Non-pigmented ciliary epithelial cell (primary cell): Measurements from ENCODE around the gene ZBTB32.
"Not testable (repeated sequence)": the region's sequence is repeated elsewhere in the genome, so short reads cannot be mapped to it uniquely, and the experiment has no call there.

ENCODE experiments used
- DNase-seq: peaks from one replicate; pipeline ENCODE4 v3.0.0-alpha.2; 2010; ENCODE audit warnings: low read depth

The ZBTB32 gene

DNA sequence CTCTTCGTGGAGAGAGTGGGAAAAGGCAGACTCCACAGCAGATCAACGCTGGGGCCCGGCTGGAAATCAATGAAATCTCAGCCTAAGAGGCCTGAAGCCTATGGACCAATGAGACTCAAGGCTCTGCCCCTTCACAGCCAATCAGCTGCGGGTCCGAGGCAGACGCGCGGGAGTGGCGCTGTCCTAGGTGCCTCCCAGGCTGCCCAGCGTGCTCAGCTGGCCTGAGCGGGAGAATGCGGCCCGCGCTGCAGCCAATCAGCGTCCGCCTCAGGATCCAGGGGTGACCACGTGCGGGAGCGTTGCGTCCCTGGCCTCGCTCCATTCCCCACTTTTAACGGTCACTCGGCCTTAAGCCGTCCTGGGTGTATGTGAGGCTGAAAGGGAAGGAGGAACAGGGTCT, at the start of gene ZBTB32:
ZBTB32 (plus strand) TSS at position 341 of the 400 bp plus-strand sequence. CDS start 10,069 bp downstream, outside the sequence.
- DNase-seq, result no peak

DNA sequence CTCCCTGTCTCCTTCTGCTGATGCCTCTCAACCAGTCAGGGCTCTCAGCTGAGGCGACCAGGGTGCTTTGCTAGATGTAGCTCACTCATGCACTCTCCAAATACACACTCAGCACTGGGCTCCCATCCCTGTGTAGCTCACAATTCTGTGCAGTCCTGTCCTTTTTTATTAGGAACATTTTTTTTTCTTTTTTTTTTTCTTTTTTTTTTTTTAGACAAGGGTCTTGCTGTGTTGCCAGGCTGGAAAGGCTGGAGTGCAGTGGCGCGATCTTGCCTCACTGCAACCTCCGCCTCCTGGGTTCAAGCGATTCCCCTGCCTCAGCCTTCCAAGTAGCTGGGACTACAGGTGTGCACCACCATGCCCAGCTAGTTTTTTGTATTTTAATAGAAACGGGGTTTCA, 49.5 kb upstream of the ZBTB32 start:
- not testable (repeated sequence) for DNase-seq

- DNase-seq, result no peak
Observed at GRCh38 chr19:35655600-35655999, 48.8 kb upstream of the ZBTB32 start.

DNA sequence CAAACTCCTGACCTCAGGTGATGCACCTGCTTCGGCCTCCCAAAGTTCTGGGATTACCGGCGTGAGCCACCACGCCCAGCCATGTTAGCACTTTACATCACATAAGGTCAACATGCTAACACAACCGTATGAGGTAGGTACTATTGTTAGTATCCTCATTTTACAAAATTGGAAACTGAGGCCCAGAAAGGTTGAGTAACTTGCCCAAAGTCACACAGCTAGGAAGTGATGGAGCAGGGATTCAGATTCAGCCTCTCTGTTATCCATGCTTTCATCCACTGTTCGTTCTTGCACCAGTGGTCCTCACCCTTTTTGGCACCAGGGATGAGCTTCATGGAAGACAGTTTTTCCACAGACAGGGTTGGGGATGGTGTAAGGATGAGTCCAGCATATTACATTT, 47.7 kb upstream of the ZBTB32 start:
- DNase-seq, result no peak

DNA sequence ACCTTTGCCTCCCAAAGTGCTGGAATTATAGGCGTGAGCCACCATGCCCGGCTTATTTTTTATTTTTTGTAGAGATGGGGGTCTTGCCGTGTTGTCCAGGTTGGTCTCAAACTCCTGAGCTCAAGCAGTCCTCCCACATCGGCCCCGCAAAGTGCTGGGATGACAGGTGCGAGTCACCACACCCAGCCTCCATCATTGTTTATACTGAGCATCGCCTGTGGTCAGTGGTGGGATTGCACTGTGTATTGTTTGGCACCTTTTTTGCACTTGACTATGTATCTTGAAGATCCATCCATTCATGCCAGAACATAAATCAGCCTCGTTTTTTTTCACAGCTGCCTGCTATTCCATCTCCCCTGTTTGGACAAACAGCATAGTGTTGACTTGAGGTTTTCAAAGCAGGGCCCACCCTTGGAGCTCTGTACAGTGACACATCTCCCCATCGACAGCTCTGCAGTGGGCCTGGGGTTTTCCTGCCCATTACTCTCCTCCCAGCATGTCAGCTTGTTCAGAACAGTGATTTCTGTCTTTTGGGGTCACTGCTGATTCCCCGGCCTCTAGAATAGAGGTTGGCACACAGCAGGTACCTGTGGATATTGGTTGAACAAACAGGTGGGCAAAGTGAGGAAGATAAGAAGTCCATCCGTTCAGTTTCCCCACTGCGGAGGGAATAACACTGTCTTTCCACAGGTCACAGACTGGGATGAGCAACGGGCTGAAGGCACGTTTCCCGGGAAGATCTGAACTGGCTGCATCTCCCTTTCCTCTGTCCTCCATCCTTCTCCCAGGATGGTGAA, 46.3 kb upstream of the ZBTB32 start:
- DNase-seq, result no peak

GRCh38 chr19:35661995-35662340, 42.4 kb upstream of the ZBTB32 start:
- DNase-seq, result no peak

GRCh38 chr19:35663981-35664380, 40.4 kb upstream of the ZBTB32 start:
- no peak for DNase-seq

DNA sequence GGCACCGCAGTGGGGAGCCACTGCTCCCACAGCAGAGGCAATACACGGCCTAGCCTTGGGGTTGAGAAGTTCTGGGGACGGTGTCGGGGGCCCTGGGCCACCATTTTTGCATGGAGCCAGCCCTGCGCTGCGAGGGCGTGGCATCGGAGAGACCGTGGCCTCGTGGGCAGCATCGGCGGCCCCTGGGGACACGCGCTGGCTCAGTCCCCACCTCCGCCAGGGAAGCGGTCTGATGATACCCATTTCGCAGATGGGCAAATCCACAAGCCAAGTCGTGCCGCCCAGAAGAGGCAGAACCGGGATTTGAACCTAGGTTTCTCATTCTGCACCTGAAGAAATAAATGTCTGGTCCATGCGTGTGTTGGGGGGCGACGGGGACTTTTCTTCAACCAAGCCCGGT, 39.2 kb upstream of the ZBTB32 start:
- DNase-seq, result no peak

DNA sequence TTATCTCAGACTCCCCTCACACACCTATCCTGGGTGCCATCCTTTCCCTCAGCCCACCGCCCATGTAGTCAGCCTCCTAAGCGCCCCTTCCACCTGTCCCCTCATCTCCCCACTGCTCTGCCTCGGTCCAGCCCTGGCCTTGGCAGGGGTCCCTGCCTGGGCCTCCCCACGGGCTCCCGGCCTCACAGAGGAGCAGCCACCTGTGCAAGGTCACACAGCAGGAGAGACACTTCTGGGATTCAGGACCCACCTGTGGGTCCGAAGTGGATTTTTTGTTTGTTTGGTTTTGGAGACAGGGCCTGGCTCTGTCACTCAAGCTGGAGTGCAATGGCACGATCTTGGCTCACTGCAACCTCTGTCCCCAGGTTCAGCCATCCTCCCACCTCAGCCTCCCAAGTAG, 38.8 kb upstream of the ZBTB32 start:
- no peak for DNase-seq

GRCh38 chr19:35666251-35666913, 38.0 kb upstream of the ZBTB32 start, which contains the start of gene UPK1A:
TSS of gene UPK1A (plus strand) at chr19:35666517. CDS start at chr19:35666813, 296 bp downstream.
- no peak for DNase-seq

DNA sequence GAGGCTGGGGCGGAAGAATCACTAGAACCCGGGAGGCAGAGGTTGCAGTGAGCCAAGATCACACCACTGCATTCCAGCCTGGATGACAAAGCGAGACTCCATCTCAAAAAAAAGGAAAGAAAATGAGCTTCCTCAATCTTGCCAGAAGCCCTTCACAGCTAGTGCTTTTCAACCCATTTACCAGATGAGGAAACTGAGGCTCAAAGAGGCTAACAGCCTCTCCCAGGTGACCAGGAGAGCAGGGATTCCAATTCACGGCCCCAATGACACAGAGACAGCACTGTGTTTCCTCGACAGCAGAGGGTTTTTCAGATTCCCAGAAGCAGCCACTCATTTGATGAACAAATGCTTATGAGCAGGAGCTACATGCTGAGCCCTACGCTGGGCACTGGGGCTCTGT, 34.8 kb upstream of the ZBTB32 start:
- DNase-seq, result no peak

- DNase-seq, result no peak
Observed at GRCh38 chr19:35669974-35670373, 34.4 kb upstream of the ZBTB32 start.

- DNase-seq, result no peak
Observed at GRCh38 chr19:35670686-35671085, 33.7 kb upstream of the ZBTB32 start.

DNA sequence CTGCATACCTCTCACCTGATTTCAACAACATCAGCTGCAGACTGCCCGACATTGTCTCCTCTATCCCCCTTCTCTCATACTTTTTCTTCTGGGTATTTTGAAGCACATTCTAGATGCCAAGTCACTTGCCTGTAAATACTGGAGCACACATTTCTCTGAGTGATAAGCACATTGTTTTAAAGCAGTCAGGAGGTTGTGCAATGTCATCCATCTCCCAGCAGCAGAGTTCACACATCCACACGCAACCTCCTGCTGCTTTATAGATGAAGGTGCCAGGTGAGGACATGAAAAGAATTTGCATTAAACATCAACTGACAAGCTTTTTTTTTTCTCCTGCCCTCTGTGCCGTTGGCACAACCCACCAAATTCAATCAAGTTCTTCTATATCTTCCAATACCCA, 32.5 kb upstream of the ZBTB32 start:
- DNase-seq, result no peak

- DNase-seq, result peak; percentile 11
Observed at GRCh38 chr19:35673121-35673804, 31.1 kb upstream of the ZBTB32 start.

GRCh38 chr19:35675589-35676140, 28.7 kb upstream of the ZBTB32 start:
- no peak for DNase-seq

DNA sequence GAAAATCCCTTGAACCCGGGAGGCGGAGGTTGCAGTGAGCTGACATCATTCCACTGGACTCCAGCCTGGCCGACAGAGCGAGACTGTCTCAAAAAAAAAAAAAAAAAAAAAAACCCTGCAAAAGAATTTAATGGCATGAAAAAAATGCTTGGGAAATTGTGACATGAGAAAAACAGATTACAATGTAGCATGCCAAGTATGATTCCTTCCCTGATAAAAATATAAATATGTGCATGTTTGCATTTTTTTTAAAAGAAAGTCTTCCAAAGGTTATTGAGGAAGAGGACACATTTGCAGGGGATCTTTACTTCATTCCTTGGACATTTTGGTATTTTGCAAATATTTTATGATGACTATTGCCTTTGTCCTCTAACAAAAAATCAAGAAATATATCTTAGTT, 14.5 kb upstream of the ZBTB32 start:
- DNase-seq, result no peak

- not testable (repeated sequence) for DNase-seq
Observed at GRCh38 chr19:35691106-35691505, 13.3 kb upstream of the ZBTB32 start.

DNA sequence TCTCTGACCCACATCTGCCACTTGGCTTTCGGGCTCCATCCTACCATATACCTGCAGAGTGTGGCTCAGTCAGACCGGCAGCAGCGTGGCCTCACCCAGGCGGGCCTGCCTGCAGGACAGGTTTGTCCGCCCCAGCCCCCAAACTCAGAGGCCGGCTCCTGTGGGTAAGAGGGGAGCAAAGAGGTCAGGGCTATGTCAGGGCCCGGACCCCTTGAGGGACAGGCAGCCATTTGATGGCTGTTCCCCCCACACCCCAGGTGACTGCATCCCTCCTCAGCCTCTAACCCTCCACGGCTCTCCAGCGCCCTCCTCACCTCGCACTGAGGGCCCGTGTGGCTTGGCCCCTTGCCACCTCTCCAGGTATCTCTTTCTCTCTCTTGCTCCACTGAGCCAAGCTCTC, 12.3 kb upstream of the ZBTB32 start:
- no peak for DNase-seq

DNA sequence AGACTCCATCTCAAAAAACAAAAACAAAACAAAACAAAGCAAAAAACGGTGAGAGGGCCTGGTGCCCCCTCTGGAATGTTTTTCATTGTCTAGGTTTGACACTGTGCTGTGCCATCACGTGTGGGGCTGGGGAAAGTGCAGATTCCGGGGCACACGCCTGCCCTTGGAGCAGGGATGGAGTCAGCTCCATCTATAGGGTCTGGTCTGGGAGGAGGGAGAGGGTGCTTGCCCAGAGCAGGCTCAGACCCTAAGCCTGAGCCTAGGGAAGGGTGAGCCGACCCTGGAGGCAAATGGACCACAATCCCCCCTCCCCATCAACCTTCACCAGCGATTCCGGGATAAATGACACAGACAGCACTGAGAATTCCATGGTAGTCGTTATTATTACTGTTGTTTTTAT, 10.9 kb upstream of the ZBTB32 start:
- DNase-seq, result no peak

- no peak for DNase-seq
Observed at GRCh38 chr19:35693835-35694599, 10.3 kb upstream of the ZBTB32 start.

GRCh38 chr19:35695895-35696422, 8.4 kb upstream of the ZBTB32 start:
- no peak for DNase-seq
